Fibroblast of lung (primary cell): ENCODE data around the gene DLG2. TPM values are rescaled to one million over a fixed set of nuclear protein-coding genes. Genes with fewer than 3 reads are reported as not detected.

Experiments
- DNase-seq, 2 donors: peaks; one replicate each; pipeline versions ENCODE4 v3.0.0 to v3.0.0-alpha.2; 2010; ENCODE audit warnings: low read depth in 2 of 2
- H2AFZ ChIP-seq: 2 replicates; pipeline ENCODE4 v1.5.1; 2012; ENCODE audit warnings: low read length, control low read depth, inconsistent platforms
- H3K27ac ChIP-seq: 2 replicates; pipeline ENCODE4 v1.5.1; 2011; ENCODE audit warnings: low read length, control low read depth; ENCODE audit not compliant: insufficient read depth
- H3K27me3 ChIP-seq: 2 replicates; pipeline ENCODE4 v1.5.1; 2011; ENCODE audit warnings: mild to moderate bottlenecking, low read length; ENCODE audit not compliant: control insufficient read depth, insufficient read depth
- H3K36me3 ChIP-seq: 2 replicates; pipeline ENCODE4 v1.5.1; 2011; ENCODE audit warnings: low read length; ENCODE audit not compliant: control insufficient read depth, insufficient read depth
- H3K4me1 ChIP-seq: 2 replicates; pipeline ENCODE4 v1.5.1; 2011; ENCODE audit warnings: low read length; ENCODE audit not compliant: control insufficient read depth, insufficient read depth; ENCODE audit errors: extremely low read depth
- H3K4me2 ChIP-seq: 2 replicates; pipeline ENCODE4 v1.5.1; 2011; ENCODE audit warnings: low read length, control low read depth; ENCODE audit not compliant: insufficient read depth; ENCODE audit errors: extremely low read depth
- H3K4me3 ChIP-seq, 4 experiments: fragments of 200-600 bp in 1 of 4; sonication (generic) in 1 of 4; replicated peaks in 1 of 4; 2 replicates each; pipeline ENCODE4 v1.5.1; 2011 to 2016; ENCODE audit warnings: low read length in 4 of 4, low read depth in 3 of 4, mild to moderate bottlenecking in 3 of 4, control low read depth in 2 of 4, inconsistent platforms in 1 of 4, mixed read lengths in 1 of 4; ENCODE audit not compliant: insufficient read depth in 1 of 4; ENCODE audit errors: control extremely low read depth in 1 of 4
- H3K79me2 ChIP-seq: 2 replicates; pipeline ENCODE4 v1.5.1; 2012; ENCODE audit warnings: mild to moderate bottlenecking, low read length, inconsistent platforms; ENCODE audit not compliant: control insufficient read depth, insufficient read depth
- H3K9ac ChIP-seq: 2 replicates; pipeline ENCODE4 v1.5.1; 2011; ENCODE audit warnings: mild to moderate bottlenecking, low read length, control low read depth; ENCODE audit not compliant: insufficient read depth
- H3K9me3 ChIP-seq: 2 replicates; pipeline ENCODE4 v1.5.1; 2012; ENCODE audit warnings: low read depth, low read length; ENCODE audit not compliant: control insufficient read depth, insufficient read depth
- H4K20me1 ChIP-seq: 2 replicates; pipeline ENCODE4 v1.5.1; 2011; ENCODE audit warnings: low read length; ENCODE audit not compliant: control insufficient read depth, insufficient read depth; ENCODE audit errors: extremely low read depth
- EZH2 ChIP-seq: IDR thresholded peaks from 2 replicates; pipeline ENCODE4 v1.5.1; 2012; ENCODE audit warnings: low read length, control low read depth, mild to moderate bottlenecking; ENCODE audit errors: missing control alignments
- polyA plus RNA-seq, 2 donors: library from polyadenylated mRNA; depleted of rRNA in 1 of 2; stranded (reverse) in 1 of 2; unstranded in 1 of 2; fragments of >200 nt; gene quantifications; 2 replicates each; pipeline ENCODE4 v1.2.1, GENCODE V29; 2011 to 2012; ENCODE audit warnings: missing spikeins in 1 of 2
- total RNA-seq: library from RNA; depleted of rRNA; stranded (reverse); fragments of >200 nt; gene quantifications from 2 replicates; pipeline ENCODE4 v1.2.1, GENCODE V29; 2014
- TF ChIP-seq, protein P1 (sequence below), 2 donors: IDR thresholded peaks in 1 of 2; conservative IDR thresholded peaks in 1 of 2; 1 replicate in 1 of 2; 2 replicates in 1 of 2; pipeline ENCODE4 v1.5.1; 2011 to 2012; ENCODE audit warnings: low read length in 2 of 2, control low read depth in 1 of 2, inconsistent platforms in 1 of 2, low read depth in 1 of 2, mild to moderate bottlenecking in 1 of 2

DLG2 gene
- total and polyA plus RNA-seq, 2 donors (not counting 1 experiment from before 2014, with no cell fraction given), result 0.77 to 2.3 TPM

DNA sequence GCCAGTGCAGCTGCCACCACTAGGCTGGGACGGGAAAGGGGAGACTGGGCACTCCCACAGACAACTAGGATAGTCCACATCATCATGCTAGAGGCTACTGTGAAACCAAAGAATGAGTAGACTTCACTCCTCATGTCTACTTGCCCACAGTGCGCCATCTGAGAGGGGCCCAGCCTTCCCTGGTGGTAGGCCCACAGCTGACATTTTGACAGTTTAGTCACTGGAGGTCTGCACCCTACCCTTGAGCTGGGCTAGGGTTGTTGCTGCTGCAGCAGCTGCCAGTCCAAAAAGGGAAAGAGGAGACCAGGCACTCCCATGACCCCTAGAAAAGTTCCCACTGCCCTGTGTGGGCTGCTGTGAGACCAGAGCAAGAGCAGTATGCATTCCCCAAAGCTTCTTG lies 141.2 kb downstream of the DLG2 start:
- Histone ChIP-seq H3K27ac (no peak overlapping the region), H4K20me1 (no peaks in the 10 kb centered on the region), H3K4me2 (no peak overlapping the region), H3K27me3 (no peaks in the 10 kb centered on the region), H3K4me1 (no peaks in the 10 kb centered on the region), H3K9me3 (no peaks in the 10 kb centered on the region), H3K36me3 (no peaks in the 10 kb centered on the region), H2AFZ (no peak overlapping the region), H3K79me2 (no peaks in the 10 kb centered on the region), H3K4me3 (no peak overlapping the region), H3K9ac (no peak overlapping the region)
- TF ChIP-seq, protein P1, sequence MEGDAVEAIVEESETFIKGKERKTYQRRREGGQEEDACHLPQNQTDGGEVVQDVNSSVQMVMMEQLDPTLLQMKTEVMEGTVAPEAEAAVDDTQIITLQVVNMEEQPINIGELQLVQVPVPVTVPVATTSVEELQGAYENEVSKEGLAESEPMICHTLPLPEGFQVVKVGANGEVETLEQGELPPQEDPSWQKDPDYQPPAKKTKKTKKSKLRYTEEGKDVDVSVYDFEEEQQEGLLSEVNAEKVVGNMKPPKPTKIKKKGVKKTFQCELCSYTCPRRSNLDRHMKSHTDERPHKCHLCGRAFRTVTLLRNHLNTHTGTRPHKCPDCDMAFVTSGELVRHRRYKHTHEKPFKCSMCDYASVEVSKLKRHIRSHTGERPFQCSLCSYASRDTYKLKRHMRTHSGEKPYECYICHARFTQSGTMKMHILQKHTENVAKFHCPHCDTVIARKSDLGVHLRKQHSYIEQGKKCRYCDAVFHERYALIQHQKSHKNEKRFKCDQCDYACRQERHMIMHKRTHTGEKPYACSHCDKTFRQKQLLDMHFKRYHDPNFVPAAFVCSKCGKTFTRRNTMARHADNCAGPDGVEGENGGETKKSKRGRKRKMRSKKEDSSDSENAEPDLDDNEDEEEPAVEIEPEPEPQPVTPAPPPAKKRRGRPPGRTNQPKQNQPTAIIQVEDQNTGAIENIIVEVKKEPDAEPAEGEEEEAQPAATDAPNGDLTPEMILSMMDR (conservative IDR thresholded peaks at IDR 0.05 in 1 of 2, IDR thresholded peaks at IDR 0.05 in 1 of 2; ENCODE audit: low read depth in 1 of 2, low read length in 2 of 2), result no peak
- no peak for TF ChIP-seq EZH2
- DNase-seq, result no peak

DNA sequence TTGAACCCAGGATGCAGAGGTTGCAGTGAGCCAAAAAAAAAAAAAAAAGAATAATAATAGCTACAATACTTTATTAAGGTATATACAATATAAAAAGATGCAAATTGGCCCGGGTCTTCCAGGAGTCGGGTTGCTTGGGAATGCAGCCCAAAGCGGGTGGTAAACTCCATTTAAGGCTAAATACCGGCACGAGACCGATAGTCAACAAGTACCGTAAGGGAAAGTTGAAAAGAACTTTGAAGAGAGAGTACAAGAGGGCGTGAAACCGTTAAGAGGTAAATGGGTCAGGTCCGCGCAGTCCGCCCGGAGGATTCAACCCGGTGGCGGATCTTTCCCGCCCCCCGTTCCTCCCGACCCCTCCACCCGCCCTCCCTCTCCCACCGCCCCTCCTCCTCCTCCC lies 143.3 kb downstream of the DLG2 start:
- H3K27me3 ChIP-seq, result no peaks in the 10 kb centered on the region
- peak; percentile 25 to 34 for DNase-seq
- no peaks in the 10 kb centered on the region for H3K9me3 ChIP-seq
- no peaks in the 10 kb centered on the region for H3K4me1 ChIP-seq
- no peak overlapping the region for H3K4me3 ChIP-seq
- H3K36me3 ChIP-seq, result no peaks in the 10 kb centered on the region
- H4K20me1 ChIP-seq, result no peaks in the 10 kb centered on the region
- no peak overlapping the region for H3K9ac ChIP-seq
- no peak overlapping the region for H2AFZ ChIP-seq
- no peaks in the 10 kb centered on the region for H3K79me2 ChIP-seq
- TF ChIP-seq, protein P1 (conservative IDR thresholded peaks at IDR 0.05 in 1 of 2, IDR thresholded peaks at IDR 0.05 in 1 of 2; ENCODE audit: low read depth in 1 of 2, low read length in 2 of 2), result no peak
- TF ChIP-seq EZH2, result no peak
- no peak overlapping the region for H3K27ac ChIP-seq
- H3K4me2 ChIP-seq, result no peak overlapping the region

DNA sequence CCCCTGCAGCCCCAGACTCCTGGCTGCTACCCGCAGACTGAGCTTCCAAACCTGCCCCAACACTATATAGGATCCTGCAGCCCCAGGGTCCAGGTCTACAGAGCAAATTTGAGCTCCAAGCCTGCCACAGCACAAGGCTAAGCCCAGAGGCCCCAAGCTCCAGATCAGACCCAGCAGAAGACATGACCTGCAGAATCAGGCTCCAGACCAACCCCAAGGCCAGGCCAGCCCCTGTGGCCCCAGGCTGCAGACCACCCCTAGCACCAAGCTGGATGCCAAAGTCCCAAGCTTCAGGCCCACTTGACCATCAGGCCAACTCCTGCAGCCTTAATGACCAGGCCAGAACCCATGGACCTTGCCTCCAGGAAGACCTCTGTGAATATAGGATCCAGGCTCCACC lies 145.3 kb downstream of the DLG2 start:
- no peaks in the 10 kb centered on the region for H3K79me2 ChIP-seq
- no peaks in the 10 kb centered on the region for H3K9me3 ChIP-seq
- no peak for TF ChIP-seq EZH2
- TF ChIP-seq, protein P1 (conservative IDR thresholded peaks at IDR 0.05 in 1 of 2, IDR thresholded peaks at IDR 0.05 in 1 of 2; ENCODE audit: low read depth in 1 of 2, low read length in 2 of 2), result no peak
- no peak overlapping the region for H3K9ac ChIP-seq
- no peak for DNase-seq
- no peaks in the 10 kb centered on the region for H3K27me3 ChIP-seq
- H3K4me3 ChIP-seq, result no peak overlapping the region
- H2AFZ ChIP-seq, result no peak overlapping the region
- H4K20me1 ChIP-seq, result no peaks in the 10 kb centered on the region
- no peak overlapping the region for H3K4me2 ChIP-seq
- no peaks in the 10 kb centered on the region for H3K4me1 ChIP-seq
- no peak overlapping the region for H3K27ac ChIP-seq
- H3K36me3 ChIP-seq, result no peaks in the 10 kb centered on the region
